Heart left ventricle (tissue), 16 donors: ENCODE measurements around the gene PRDM15. TPM values are rescaled to one million over a fixed set of nuclear protein-coding genes. Genes with fewer than 3 reads are reported as not detected.

Experiments
- ATAC-seq, 4 donors: fragments of 200-7000 bp; cut with Tn5 transposase; one replicate each; pipeline ENCODE4 v1.9.1; 2020 to 2022; ENCODE audit warnings: moderate library complexity in 4 of 4, mild to moderate bottlenecking in 3 of 4, moderate number of reproducible peaks in 1 of 4
- DNase-seq, 5 donors: peaks; one replicate each; pipeline ENCODE4 v3.0.0-alpha.2; 2020
- H3K27ac ChIP-seq, 12 donors: fragments of 200-600 bp; sonication (generic) in 4 of 12; one replicate each; pipeline versions ENCODE4 v1.5.0 to v1.8.0; 2016 to 2022; ENCODE audit warnings: mild to moderate bottlenecking in 2 of 12
- H3K27me3 ChIP-seq, 9 donors: fragments of 200-600 bp; sonication (generic) in 2 of 9; one replicate each; pipeline versions ENCODE4 v1.5.1 to v1.8.0; 2016 to 2022; ENCODE audit warnings: mild to moderate bottlenecking in 3 of 9
- H3K36me3 ChIP-seq, 9 donors: fragments of 200-600 bp; sonication (generic) in 2 of 9; one replicate each; pipeline versions ENCODE4 v1.5.0 to v1.8.0; 2018 to 2022; ENCODE audit warnings: mild to moderate bottlenecking in 2 of 9
- H3K4me1 ChIP-seq, 12 donors: fragments of 200-600 bp; sonication (generic) in 4 of 12; one replicate each; pipeline versions ENCODE4 v1.5.0 to v1.8.0; 2016 to 2022; ENCODE audit warnings: mild to moderate bottlenecking in 3 of 12
- H3K4me3 ChIP-seq, 12 donors: fragments of 200-600 bp; sonication (generic) in 4 of 12; one replicate each; pipeline versions ENCODE4 v1.5.0 to v1.8.0; 2017 to 2022; ENCODE audit warnings: mild to moderate bottlenecking in 9 of 12, moderate library complexity in 4 of 12
- H3K9me3 ChIP-seq, 12 donors: fragments of 200-600 bp; sonication (generic) in 4 of 12; one replicate each; pipeline versions ENCODE4 v1.5.0 to v1.8.0; 2016 to 2022; ENCODE audit warnings: mild to moderate bottlenecking in 1 of 12
- CTCF ChIP-seq, 12 donors: fragments of 200-600 bp; sonication (generic) in 4 of 12; IDR thresholded peaks; one replicate each; pipeline versions ENCODE4 v1.5.0 to v1.8.0; 2018 to 2022; ENCODE audit warnings: antibody characterized with exemption in 12 of 12, mild to moderate bottlenecking in 5 of 12
- POLR2A ChIP-seq, 2 donors: fragments of 450-650 bp; IDR thresholded peaks; one replicate each; pipeline ENCODE4 v1.6.1; 2017; ENCODE audit warnings: antibody characterized with exemption in 2 of 2, mild to moderate bottlenecking in 2 of 2, moderate library complexity in 2 of 2
- WGBS, 4 donors: extraction: QIAGEN DNeasy Blood & Tissue Kit in 2 of 4; methylation state at CpG; one replicate each; pipeline versions ENCODE4 v1.1.5 to v1.1.7; 2013 to 2018; 5-methylcytosine and 5-hydroxymethylcytosine counted together
- intact Hi-C, 10 donors: fragments of 100-400 bp; cut with DNase I; formaldehyde crosslinking; loops; one replicate each; pipeline versions ENCODE4 v1.11.1 to v1.14.2; 2022
- polyA plus RNA-seq, 2 donors: library from polyadenylated mRNA; stranded (reverse); fragments of 200-250 nt; gene quantifications; one replicate each; pipeline ENCODE4 v1.2.3, GENCODE V29; 2013
- total RNA-seq, 9 donors: library from RNA; depleted of rRNA in 2 of 9; stranded (reverse); fragments of >200 nt in 2 of 9; fragmentation: NEBNext Ultra II Directional in 3 of 9; extraction: Animal tissue kit (Norgen Biotek cat#: 25700) in 3 of 9; gene quantifications; one replicate each; pipeline versions ENCODE4 v1.1.0 to v1.2.4, GENCODE V29; 2016 to 2023
- donor health status: ischemic (EF 13 %, LVEDD 7.1; RV severe dilation, severe dysfunction).
- donor health status: healthy with polysubstance abuse.
- donor health status: DM: no; HTN: yes; CAD: no.
- donor health status: DM: no; HTN: no; CAD: no.
- donor health status: ischemic (EF 25% LVEDD 6.9; RV normal size, moderate dysfunction).
- donor health status: ischemic (EF 25% LVEDD 5.7; RV mildly dilated, moderate dysfunction).
- donor health status: healthy.
- donor health status: DM: yes; HTN: yes; CAD: no.
- donor health status: ischemic (EF 35%, LVEDD 5.7; RV mildly dilated, moderate dysfunction).
- donor health status: nonischemic (EF 11% LVEDD 7.7; RV severe dilation, severe dysfunction).
- donor health status: DM: yes; HTN: yes; CAD: no.
- donor health status: PGD.
- donor health status: ischemic (EF 29% LVEDD 5.4; RV normal size, mild dysfunction).
- donor health status: nonischemic (EF 23%, LVEDD 6.1; RV moderate dilation, normal function).

PRDM15 gene
- total and polyA plus RNA-seq, 11 donors, result 2.1 to 6.3 (median 2.7) TPM

- Histone ChIP-seq H3K4me1 (no peaks in the 10 kb centered on the region), H3K27me3 (no peaks in the 10 kb centered on the region), H3K4me3 (no peak overlapping the region), H3K9me3 (peaks cover 0 to 18% (median 12%) of the 10 kb centered on the region in 12 donors), H3K27ac (no peak overlapping the region), H3K36me3 (peaks cover 0 to 36% (median 26%) of the 10 kb centered on the region in 9 donors)
- TF ChIP-seq CTCF (IDR thresholded peaks at IDR 0.05), result no peak
- no peak for TF ChIP-seq POLR2A (IDR thresholded peaks at IDR 0.05)
- ATAC-seq (no peak), DNase-seq (no peak)
- intact Hi-C loops, result no loop called here
- WGBS, 4 donors, result 89 to 96% (median 95%) methylated on average over 11 to 14 of the region's 14 CpGs
These were observed 82.6 kb downstream of the PRDM15 start for GRCh38 chr21:41796476-41797080.

- Histone ChIP-seq H3K27ac (no peak overlapping the region), H3K36me3 (peaks cover 0 to 28% (median 19%) of the 10 kb centered on the region in 9 donors), H3K27me3 (no peaks in the 10 kb centered on the region), H3K9me3 (peaks cover 0 to 20% (median 12%) of the 10 kb centered on the region in 12 donors), H3K4me3 (no peak overlapping the region), H3K4me1 (no peaks in the 10 kb centered on the region)
- ATAC-seq, result no peak
- no peak for TF ChIP-seq POLR2A (IDR thresholded peaks at IDR 0.05)
- TF ChIP-seq CTCF (IDR thresholded peaks at IDR 0.05), result no peak
- WGBS, 4 donors, result 59 to 66% (median 63%) methylated on average over 3 of the region's 3 CpGs
- intact Hi-C loops, result no loop called here
- DNase-seq, result no peak
These were observed 83.4 kb downstream of the PRDM15 start for GRCh38 chr21:41795726-41796125.

- Histone ChIP-seq H3K9me3 (peaks cover 0 to 20% (median 12%) of the 10 kb centered on the region in 12 donors), H3K27me3 (peaks cover 0 to 5% (median 0%) of the 10 kb centered on the region in 9 donors), H3K4me1 (no peaks in the 10 kb centered on the region), H3K36me3 (peaks cover 0 to 16% (median 8%) of the 10 kb centered on the region in 9 donors), H3K27ac (no peak overlapping the region), H3K4me3 (no peak overlapping the region)
- ATAC-seq (no peak), DNase-seq (no peak)
- intact Hi-C loops, result no loop called here
- TF ChIP-seq CTCF (IDR thresholded peaks at IDR 0.05) (no peak), POLR2A (IDR thresholded peaks at IDR 0.05) (no peak)
- WGBS, 4 donors, result 92 to 95% (median 94%) methylated on average over 10 of the region's 10 CpGs
These were observed 84.5 kb downstream of the PRDM15 start for GRCh38 chr21:41794600-41794999.

- Histone ChIP-seq H3K27ac (no peak overlapping the region), H3K27me3 (peaks cover 0 to 7% (median 0%) of the 10 kb centered on the region in 9 donors), H3K4me3 (no peak overlapping the region), H3K9me3 (peaks cover 0 to 20% (median 12%) of the 10 kb centered on the region in 12 donors), H3K36me3 (no peaks in the 10 kb centered on the region), H3K4me1 (no peaks in the 10 kb centered on the region)
- ATAC-seq (no peak), DNase-seq (no peak)
- 87 to 91% (median 90%) methylated on average over 3 of the region's 3 CpGs for WGBS, 4 donors
- no peak for TF ChIP-seq CTCF (IDR thresholded peaks at IDR 0.05)
- no peak for TF ChIP-seq POLR2A (IDR thresholded peaks at IDR 0.05)
- intact Hi-C loops, result no loop called here
These were observed 86.4 kb downstream of the PRDM15 start for GRCh38 chr21:41792711-41793110.
